TTC549 (cell line): ENCODE measurements around the gene MAP2K3.

Experiments used
- FAIRE-seq: peaks from 2 replicates; lab custom pipeline; 2012; peaks lifted over from hg19 to GRCh38; lab: Jason Lieb, UNC

Gene MAP2K3

GRCh38 chr17:21282850-21283249 lies 1.7 kb upstream of the MAP2K3 start:
- no peak for FAIRE-seq

- FAIRE-seq, result no peak
Measured at GRCh38 chr17:21283482-21284318, 811 bp upstream of the MAP2K3 start.

GRCh38 chr17:21285164-21286065 lies 904 bp downstream of the MAP2K3 start:
- FAIRE-seq, result no peak

- no peak for FAIRE-seq
Measured at GRCh38 chr17:21286066-21286770, 1.7 kb downstream of the MAP2K3 start.

- FAIRE-seq, result no peak
Measured at GRCh38 chr17:21286909-21287702, 2.6 kb downstream of the MAP2K3 start.

GRCh38 chr17:21287703-21288449 lies 3.4 kb downstream of the MAP2K3 start:
- no peak for FAIRE-seq

- FAIRE-seq, result no peak
Measured at GRCh38 chr17:21288571-21289017, 4.1 kb downstream of the MAP2K3 start.

GRCh38 chr17:21289175-21289901 lies 4.8 kb downstream of the MAP2K3 start:
- no peak for FAIRE-seq

- no peak for FAIRE-seq
Measured at GRCh38 chr17:21289902-21290571, 5.5 kb downstream of the MAP2K3 start.

- no peak for FAIRE-seq
Measured at GRCh38 chr17:21291357-21291756, 6.8 kb downstream of the MAP2K3 start.

- no peak for FAIRE-seq
Measured at GRCh38 chr17:21291862-21292261, 7.4 kb downstream of the MAP2K3 start.

GRCh38 chr17:21292867-21293830 lies 8.6 kb downstream of the MAP2K3 start:
- no peak for FAIRE-seq

- FAIRE-seq, result no peak
Measured at GRCh38 chr17:21293831-21294210, 9.3 kb downstream of the MAP2K3 start.

- no peak for FAIRE-seq
Measured at GRCh38 chr17:21294321-21295035, 10.0 kb downstream of the MAP2K3 start.

GRCh38 chr17:21295036-21295952 lies 10.8 kb downstream of the MAP2K3 start:
- FAIRE-seq, result no peak
